ENCODE measurements around the gene FIS1.
"Not testable (repeated sequence)": the region's sequence is repeated elsewhere in the genome, so short reads cannot be mapped to it uniquely, and the experiment has no call there.

The FIS1 gene

GRCh38 chr7:101232141-101232850 is 12.6 kb downstream of the FIS1 start:
- no peak for DNase-seq

GRCh38 chr7:101231644-101232043 is 13.2 kb downstream of the FIS1 start:
- DNase-seq, result no peak

GRCh38 chr7:101226721-101227120 is 18.2 kb downstream of the FIS1 start:
- DNase-seq, result no peak

- no peak for DNase-seq
These were observed 19.2 kb downstream of the FIS1 start for GRCh38 chr7:101225650-101226049.

GRCh38 chr7:101223528-101223927 is 21.4 kb downstream of the FIS1 start:
- no peak for DNase-seq

GRCh38 chr7:101222275-101222830 is 22.5 kb downstream of the FIS1 start:
- no peak for DNase-seq

GRCh38 chr7:101220295-101220694 is 24.6 kb downstream of the FIS1 start:
- no peak for DNase-seq

- DNase-seq, result no peak
These were observed 26.4 kb downstream of the FIS1 start for GRCh38 chr7:101218236-101219125.

- peak; percentile 91 for DNase-seq
These were observed 27.3 kb downstream of the FIS1 start, which contains the start of the genes PLOD3 and ZNHIT1 for GRCh38 chr7:101217388-101218235. TSS of gene PLOD3 (minus strand) at chr7:101217581. CDS start at chr7:101217274, 307 bp downstream. TSS of gene ZNHIT1 (plus strand) at chr7:101218165. CDS start at chr7:101218196, 31 bp downstream.

GRCh38 chr7:101216860-101217387 is 28.0 kb downstream of the FIS1 start:
- no peak for DNase-seq

- DNase-seq, result no peak
These were observed 28.7 kb downstream of the FIS1 start for GRCh38 chr7:101216001-101216859.

- DNase-seq, result no peak
These were observed 32.9 kb downstream of the FIS1 start for GRCh38 chr7:101212014-101212413.

GRCh38 chr7:101211501-101211900 is 33.4 kb downstream of the FIS1 start:
- no peak for DNase-seq

GRCh38 chr7:101210143-101210542 is 34.7 kb downstream of the FIS1 start:
- DNase-seq, result no peak

- DNase-seq, result no peak
These were observed 36.1 kb downstream of the FIS1 start for GRCh38 chr7:101208794-101209193.

GRCh38 chr7:101207459-101207858 is 37.4 kb downstream of the FIS1 start:
- DNase-seq, result no peak

- DNase-seq, result no peak
These were observed 38.2 kb downstream of the FIS1 start for GRCh38 chr7:101206665-101207042.

GRCh38 chr7:101205901-101206664 is 38.8 kb downstream of the FIS1 start:
- DNase-seq, result no peak

GRCh38 chr7:101203740-101204738 is 40.8 kb downstream of the FIS1 start:
- DNase-seq, result not testable (repeated sequence)
